ENCODE measurements around the gene EDRF1. TPM values are rescaled to one million over a fixed set of nuclear protein-coding genes. Genes with fewer than 3 reads are reported as not detected.

The EDRF1 gene
- total RNA-seq, 1 donor from 2014 or later: 9.6 TPM

DNA sequence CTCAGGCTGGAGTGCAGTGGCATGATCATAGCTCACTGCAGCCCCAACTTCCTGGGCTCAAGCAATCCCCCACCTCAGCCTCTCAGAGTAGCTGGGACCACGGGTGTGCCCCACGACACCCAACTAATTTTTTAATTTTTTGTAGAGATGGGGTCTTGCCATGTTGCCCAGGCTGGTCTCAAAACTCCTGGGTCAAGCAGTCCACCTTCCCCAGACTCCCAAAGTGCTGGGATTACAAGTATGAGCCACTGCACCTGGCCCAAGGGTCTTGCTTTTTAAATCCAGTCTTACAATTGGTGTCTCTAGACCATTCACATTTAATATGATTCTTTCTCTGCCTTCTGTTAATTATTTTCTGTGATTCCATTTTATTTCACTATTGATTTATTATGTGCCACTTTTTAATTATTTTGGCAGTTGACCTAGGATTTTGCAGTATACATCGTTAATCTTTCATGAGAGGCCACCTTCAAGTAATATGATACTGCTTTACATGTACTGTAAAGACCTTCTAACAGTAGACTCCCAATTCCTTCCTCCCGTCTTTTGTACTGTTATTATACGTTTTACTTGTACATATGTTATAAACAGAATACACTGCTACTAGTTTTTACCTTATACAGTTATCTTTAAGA, 37.5 kb downstream of the EDRF1 start:
- intact Hi-C loops (cut with DNase I): no loop called here
- DNase-seq (ENCODE audit: missing footprints): no peak
- ATAC-seq: no peak

GRCh38 chr10:125757742-125758141, 38.2 kb downstream of the EDRF1 start:
- DNase-seq (ENCODE audit: missing footprints): no peak
- no peak for ATAC-seq
- intact Hi-C loops (cut with DNase I): no loop called here

DNA sequence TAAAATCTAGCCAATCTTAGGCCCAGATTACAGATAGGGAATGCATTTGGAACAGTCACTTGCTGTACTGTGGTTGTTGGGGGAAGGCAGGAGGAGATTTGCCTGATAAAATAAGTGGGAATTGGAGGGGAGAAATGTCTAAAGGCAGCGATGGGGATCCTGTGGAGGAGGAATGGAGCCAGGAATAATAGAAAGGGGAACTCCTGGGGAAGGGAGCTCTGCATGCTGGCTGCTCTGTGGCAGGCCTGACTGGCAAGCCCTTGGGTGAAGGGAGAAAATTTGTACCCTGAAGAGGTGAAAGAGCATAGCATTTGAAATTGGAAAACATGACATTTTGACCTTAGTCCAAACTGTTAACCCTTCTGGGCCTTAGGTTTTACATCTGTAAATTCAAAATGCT, 42.5 kb downstream of the EDRF1 start:
- ATAC-seq (no peak), DNase-seq (ENCODE audit: missing footprints) (no peak)
- intact Hi-C loops (cut with DNase I): no loop called here

DNA sequence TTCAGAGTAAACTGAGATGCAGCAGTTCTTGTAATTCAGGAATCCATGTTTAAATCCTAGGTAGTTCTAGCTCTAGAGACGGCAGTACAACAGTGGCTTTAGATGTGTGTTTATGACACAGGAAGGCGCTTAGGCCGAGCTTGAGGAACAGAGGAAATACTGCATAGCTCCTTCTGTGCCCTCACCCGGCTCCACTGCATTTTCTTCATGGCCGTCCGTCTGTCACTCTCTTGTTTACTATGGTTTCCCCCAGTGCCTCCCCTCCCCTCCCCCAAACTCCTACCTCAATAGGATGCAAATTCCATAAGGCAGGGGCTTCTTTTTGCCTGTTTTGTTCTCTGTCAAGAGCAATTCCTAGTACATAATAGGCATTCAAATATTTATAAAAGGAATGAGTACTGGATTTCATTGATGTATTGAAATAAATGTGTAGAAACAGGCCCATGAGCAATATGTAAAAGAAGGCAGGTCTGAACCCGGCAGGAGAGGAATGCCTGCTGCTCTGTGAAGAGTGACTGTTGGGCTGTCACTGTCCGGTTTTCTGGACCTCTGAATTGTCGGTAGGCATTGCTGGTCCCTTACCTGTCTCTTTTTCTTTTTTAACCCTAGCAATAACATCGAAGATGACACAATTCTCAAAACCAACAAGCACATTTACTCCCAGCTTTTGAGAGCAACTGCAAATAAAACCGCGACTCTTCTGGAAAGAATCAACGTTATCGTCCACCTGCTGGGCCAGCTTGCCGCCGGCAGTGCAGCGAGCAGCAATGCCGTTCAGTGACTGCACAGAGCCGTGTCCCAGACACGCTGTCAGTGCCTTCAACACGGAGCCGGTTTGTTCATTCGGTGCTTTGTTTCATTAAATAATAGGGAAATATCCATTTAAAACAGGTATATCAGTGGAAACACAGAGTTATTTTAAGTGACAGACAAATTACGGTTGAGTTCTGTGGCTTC, 43.5 kb downstream of the EDRF1 start:
- intact Hi-C loops (cut with DNase I): no loop called here
- DNase-seq (ENCODE audit: missing footprints): no peak
- no peak for ATAC-seq

DNA sequence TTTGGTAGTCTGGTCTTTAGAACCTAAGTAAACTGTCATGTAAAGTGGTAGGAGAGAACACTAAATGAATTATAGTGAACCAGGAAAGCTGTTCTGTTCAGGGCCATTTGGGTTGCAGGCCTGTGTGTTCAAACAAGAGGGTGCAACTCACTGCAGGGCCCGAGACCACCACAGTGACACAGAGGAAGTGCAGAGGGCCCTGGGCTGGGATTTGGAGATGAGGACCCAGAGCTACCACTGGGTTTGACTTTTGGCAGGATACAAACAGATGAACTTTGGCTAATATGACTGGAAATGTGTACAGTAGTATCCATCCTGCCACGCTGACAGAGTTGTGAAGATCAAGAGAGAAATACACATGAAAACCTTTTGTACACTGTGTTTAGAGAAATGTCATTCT, 46.3 kb downstream of the EDRF1 start:
- intact Hi-C loops (cut with DNase I): no loop called here
- DNase-seq (ENCODE audit: missing footprints) (no peak), ATAC-seq (no peak)

DNA sequence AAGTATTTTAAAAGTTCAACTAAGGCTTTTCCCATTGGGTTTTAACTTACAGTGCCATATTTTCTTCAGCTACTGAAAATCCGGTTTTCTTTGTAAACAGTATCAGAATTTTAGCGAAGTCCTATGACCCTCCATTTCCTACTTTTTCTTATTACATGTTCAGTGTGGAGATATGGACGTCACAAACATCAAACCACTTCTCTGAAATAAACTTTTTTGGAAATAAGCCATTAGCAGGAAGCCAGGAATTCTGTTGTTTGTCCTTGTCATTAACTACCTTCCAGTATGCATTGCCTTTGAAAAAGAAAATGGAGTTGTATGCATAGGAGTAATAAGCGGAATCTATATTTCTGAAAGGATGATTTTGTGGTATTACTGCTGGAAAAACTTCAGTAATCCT, 47.0 kb downstream of the EDRF1 start:
- DNase-seq (ENCODE audit: missing footprints) (no peak), ATAC-seq (no peak)
- intact Hi-C loops (cut with DNase I): no loop called here

- ATAC-seq: peak; percentile 78
- intact Hi-C loops (cut with DNase I): no loop called here
- DNase-seq (ENCODE audit: missing footprints): no peak
These were observed 48.8 kb downstream of the EDRF1 start for GRCh38 chr10:125768219-125768855.

GRCh38 chr10:125769175-125769574, 49.7 kb downstream of the EDRF1 start:
- intact Hi-C loops (cut with DNase I): no loop called here
- DNase-seq (ENCODE audit: missing footprints) (no peak), ATAC-seq (no peak)

DNA sequence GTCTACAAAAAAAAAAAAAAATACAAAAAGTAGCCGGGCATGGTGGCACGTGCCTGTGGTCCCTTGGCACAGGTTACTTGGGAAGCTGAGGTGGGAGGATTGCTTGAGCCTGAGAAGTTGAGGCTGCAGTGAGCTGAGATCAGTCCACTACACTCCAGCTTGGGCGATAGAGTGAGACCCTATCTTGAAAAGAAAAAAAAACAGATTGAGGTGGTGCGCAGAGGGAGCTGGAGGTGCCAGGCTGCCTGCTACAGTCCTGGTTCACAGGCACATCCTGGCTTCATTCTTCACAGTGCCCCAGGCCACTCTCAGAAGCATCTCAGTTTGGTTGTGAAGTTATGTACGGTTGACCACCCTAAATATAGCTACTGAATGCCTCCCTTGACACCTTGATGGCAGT, 51.3 kb downstream of the EDRF1 start:
- DNase-seq (ENCODE audit: missing footprints) (no peak), ATAC-seq (no peak)
- intact Hi-C loops (cut with DNase I): no loop called here

GRCh38 chr10:125772112-125772863, 52.8 kb downstream of the EDRF1 start:
- no peak for DNase-seq (ENCODE audit: missing footprints)
- ATAC-seq: no peak
- intact Hi-C loops (cut with DNase I): no loop called here

DNA sequence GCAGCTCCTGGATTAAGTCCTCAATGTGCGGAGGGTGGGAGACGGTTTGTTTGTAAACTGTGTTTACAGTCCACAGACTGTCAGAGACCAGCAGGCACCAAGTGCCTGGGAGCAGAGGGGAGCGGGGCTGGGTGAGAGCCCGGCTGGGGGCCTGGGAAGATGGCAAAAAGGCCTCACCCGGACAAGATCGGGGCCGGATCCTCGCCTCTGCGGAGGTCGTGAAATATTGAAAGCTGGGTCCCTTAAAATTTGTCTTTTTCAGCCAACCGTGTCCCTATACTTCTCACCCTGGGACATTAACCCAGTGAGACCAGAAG, 53.3 kb downstream of the EDRF1 start:
- ATAC-seq: no peak
- no peak for DNase-seq (ENCODE audit: missing footprints)
- intact Hi-C loops (cut with DNase I): no loop called here

DNA sequence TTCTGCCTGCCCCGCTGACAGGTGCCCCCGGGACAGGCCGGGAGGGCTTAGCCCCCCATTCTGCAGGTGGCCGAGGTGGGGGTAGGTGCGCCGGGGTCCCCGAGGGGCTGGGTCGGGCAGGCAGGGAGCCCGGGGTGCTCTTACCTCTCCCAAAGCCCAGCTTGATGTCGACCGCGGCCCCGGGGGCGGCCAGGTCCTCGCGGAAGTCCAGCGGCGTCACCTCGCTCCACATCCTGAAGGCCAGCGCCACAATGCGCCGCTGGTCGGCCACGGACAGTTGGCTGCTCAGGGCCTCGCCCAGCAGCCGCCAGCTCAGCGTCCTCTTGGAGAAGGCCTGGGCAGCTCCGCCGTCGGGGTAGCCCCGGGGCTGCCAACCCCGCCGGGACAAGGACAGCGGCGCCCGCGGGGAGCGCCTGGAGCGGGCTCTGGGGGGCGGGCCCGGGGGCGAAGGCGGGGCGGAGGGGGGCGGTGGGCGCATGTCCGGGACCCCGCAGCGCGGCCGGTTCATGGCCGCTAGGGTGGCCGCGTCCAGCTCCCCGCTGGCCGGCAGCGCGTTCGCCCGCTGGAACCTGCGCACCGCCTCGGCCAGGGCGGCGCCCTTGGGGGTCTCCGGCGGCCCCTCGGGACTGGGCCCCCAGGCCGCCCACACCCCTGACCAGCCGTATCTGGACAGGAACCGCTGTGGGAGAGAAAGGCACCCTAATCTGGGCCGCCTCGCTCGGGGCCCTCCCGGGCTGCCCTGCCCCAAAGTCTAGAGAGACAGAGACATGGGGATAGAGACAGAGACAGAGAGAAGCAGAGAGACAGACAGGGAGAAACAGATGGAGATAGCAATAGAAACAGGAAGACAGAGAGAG, 54.4 kb downstream of the EDRF1 start:
- intact Hi-C loops (cut with DNase I): no loop called here
- DNase-seq (ENCODE audit: missing footprints) (no peak), ATAC-seq (no peak)

GRCh38 chr10:125774581-125775191, 55.2 kb downstream of the EDRF1 start:
- intact Hi-C loops (cut with DNase I): no loop called here
- ATAC-seq (no peak), DNase-seq (ENCODE audit: missing footprints) (no peak)

DNA sequence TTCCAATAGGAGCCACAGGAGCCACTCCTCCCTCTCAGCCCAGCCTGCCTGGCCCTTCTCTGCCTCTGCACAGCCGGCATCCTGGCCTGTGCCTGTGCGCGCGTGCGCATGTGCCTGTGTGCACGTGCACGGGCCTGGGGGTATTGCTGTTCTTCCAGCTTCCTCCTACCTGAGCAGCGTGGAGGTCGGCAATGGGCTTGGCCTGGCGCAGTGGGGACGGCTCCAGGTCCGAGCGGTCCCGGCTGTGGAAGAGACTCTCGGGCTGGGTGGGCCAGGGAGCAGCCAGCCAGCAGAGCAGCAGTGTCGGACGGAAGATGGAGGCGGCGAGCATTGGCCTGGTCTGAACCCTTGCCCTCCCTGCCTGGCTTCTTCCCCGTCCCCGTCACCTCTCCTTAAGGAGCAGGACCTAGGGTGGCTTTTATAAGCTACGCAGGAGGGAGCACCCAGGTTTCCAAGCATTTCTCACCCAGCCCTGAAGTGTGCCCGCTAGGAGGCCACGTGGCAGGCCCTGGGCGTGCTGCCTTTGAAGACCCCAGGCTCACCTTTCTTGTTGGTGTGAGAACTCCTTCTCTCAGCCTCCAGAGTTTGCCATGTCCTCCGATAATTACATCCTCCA, 56.1 kb downstream of the EDRF1 start, which contains the start of gene MMP21:
Gene MMP21, minus strand, starts transcription at position 331 of the 616 bp plus-strand sequence. Its CDS starts 0 bp downstream, at position 331.
- intact Hi-C loops (cut with DNase I): no loop called here
- ATAC-seq: no peak
- no peak for DNase-seq (ENCODE audit: missing footprints)

- no peak for ATAC-seq
- intact Hi-C loops (cut with DNase I): no loop called here
- DNase-seq (ENCODE audit: missing footprints): no peak
These were observed 58.3 kb downstream of the EDRF1 start for GRCh38 chr10:125777806-125778205.

DNA sequence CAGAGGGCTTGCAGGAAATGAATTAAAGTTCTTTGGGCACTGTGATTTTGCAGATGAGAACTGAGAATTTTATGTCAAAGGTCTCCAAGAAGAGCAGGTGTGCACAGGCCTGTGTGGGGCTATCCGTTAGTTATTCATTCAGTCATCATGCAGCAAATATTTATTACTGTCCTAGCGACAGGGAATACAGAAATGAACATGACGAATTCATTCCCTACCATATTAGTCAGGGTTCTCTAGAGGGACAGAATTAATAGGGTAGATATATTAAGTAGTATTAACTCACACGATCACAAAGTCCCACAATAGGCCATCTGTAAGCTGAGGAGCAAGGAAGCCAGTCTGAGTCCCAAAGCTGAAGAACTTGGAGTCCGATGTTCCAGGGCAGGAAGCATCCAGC, 59.0 kb downstream of the EDRF1 start:
- no peak for ATAC-seq
- intact Hi-C loops (cut with DNase I): no loop called here
- DNase-seq (ENCODE audit: missing footprints): no peak

Data from Right ventricle myocardium inferior (tissue), 1 donor.